Activated CD4-positive, alpha-beta memory T cell treated with anti-CD3 and anti-CD28 coated beads for 36 hours (primary cell): ENCODE measurements around the gene RAI14. TPM values are rescaled to one million over a fixed set of nuclear protein-coding genes. Genes with fewer than 3 reads are reported as not detected.
A peak's percentile ranks its signal among the peaks of the same experiment; 100 is the strongest.

ENCODE experiments used
- CTCF ChIA-PET: fragments of 350-600 bp; sonication (Branson Sonifier 250); formaldehyde crosslinking; loops from one replicate; lab custom pipeline; 2021; ENCODE audit warnings: antibody characterized with exemption, inconsistent platforms; lab: Charles Lee
- POLR2A ChIA-PET: fragments of 350-600 bp; sonication (Branson Sonifier 250); formaldehyde crosslinking; loops from one replicate; lab custom pipeline; 2021; ENCODE audit warnings: antibody characterized with exemption; lab: Charles Lee
- DNase-seq: peaks from one replicate; pipeline ENCODE4 v3.0.0-alpha.2; 2020
- H3K27ac Mint-ChIP-seq: one replicate; pipeline ENCODE4 v1.8.0; 2021; ENCODE audit warnings: mixed read lengths
- H3K27me3 Mint-ChIP-seq: one replicate; pipeline ENCODE4 v1.8.0; 2021; ENCODE audit warnings: mixed read lengths
- H3K36me3 Mint-ChIP-seq: one replicate; pipeline ENCODE4 v1.8.0; 2021; ENCODE audit warnings: mixed read lengths
- H3K4me1 Mint-ChIP-seq: one replicate; pipeline ENCODE4 v1.8.0; 2021; ENCODE audit warnings: low read depth, mixed read lengths
- H3K4me3 Mint-ChIP-seq: one replicate; pipeline ENCODE4 v1.8.0; 2021; ENCODE audit warnings: mild to moderate bottlenecking, mixed read lengths
- H3K9me3 Mint-ChIP-seq: one replicate; pipeline ENCODE4 v1.8.0; 2021; ENCODE audit warnings: mixed read lengths
- intact Hi-C: fragments of 100-400 bp; cut with micrococcal nuclease; formaldehyde crosslinking; loops from one replicate; pipeline ENCODE4 v1.15.1; 2023
- total RNA-seq, 2 experiments: library from RNA; stranded (reverse); gene quantifications; one replicate each; pipeline ENCODE4 v1.2.3, GENCODE V29; 2021

RAI14 gene
- total RNA-seq, 2 experiments from 2014 or later, result 3.9 to 5.4 TPM

- Mint-ChIP-seq H3K9me3 (no peaks in the 10 kb centered on the region), H3K4me3 (no peak overlapping the region), H3K27ac (no peak overlapping the region), H3K4me1 (peaks cover 10% of the 10 kb centered on the region), H3K36me3 (no peaks in the 10 kb centered on the region), H3K27me3 (peaks cover 3% of the 10 kb centered on the region)
- CTCF ChIA-PET, result interaction anchor here (0.7 kb wide), 1 partner anchor 958 kb away, joined by 4 read pairs; no protein-coding TSS in a partner anchor
- intact Hi-C loops, result no loop called here
- POLR2A ChIA-PET, result no interaction called here
- no peak for DNase-seq
Measured at GRCh38 chr5:34624691-34625090, 31.4 kb upstream of the RAI14 start.

- no peaks in the 10 kb centered on the region for H3K27me3 Mint-ChIP-seq
- CTCF ChIA-PET, result interaction anchor here (0.7 kb wide), 1 partner anchor 957 kb away, joined by 4 read pairs; no protein-coding TSS in a partner anchor
- intact Hi-C loops, result no loop called here
- H3K36me3 Mint-ChIP-seq, result no peaks in the 10 kb centered on the region
- no peak overlapping the region for H3K27ac Mint-ChIP-seq
- H3K9me3 Mint-ChIP-seq, result no peaks in the 10 kb centered on the region
- DNase-seq, result no peak
- H3K4me1 Mint-ChIP-seq, result peaks cover 10% of the 10 kb centered on the region
- POLR2A ChIA-PET, result interaction anchor here (0.6 kb wide), 1 partner anchor 205 kb away, joined by 3 read pairs; no protein-coding TSS in a partner anchor
- H3K4me3 Mint-ChIP-seq, result no peak overlapping the region
Measured at GRCh38 chr5:34625246-34625645, 30.9 kb upstream of the RAI14 start.

GRCh38 chr5:34626036-34626435 is 30.1 kb upstream of the RAI14 start:
- no peak for DNase-seq
- H3K9me3 Mint-ChIP-seq, result peaks cover 7% of the 10 kb centered on the region
- no peak overlapping the region for H3K27ac Mint-ChIP-seq
- H3K27me3 Mint-ChIP-seq, result no peaks in the 10 kb centered on the region
- H3K36me3 Mint-ChIP-seq, result no peaks in the 10 kb centered on the region
- no peak overlapping the region for H3K4me3 Mint-ChIP-seq
- H3K4me1 Mint-ChIP-seq, result peaks cover 10% of the 10 kb centered on the region
- ChIA-PET CTCF (no interaction called here), POLR2A (no interaction called here)
- intact Hi-C loops, result no loop called here

- peaks cover 5% of the 10 kb centered on the region for H3K4me1 Mint-ChIP-seq
- H3K36me3 Mint-ChIP-seq, result no peaks in the 10 kb centered on the region
- no peak overlapping the region for H3K4me3 Mint-ChIP-seq
- intact Hi-C loops, result no loop called here
- H3K9me3 Mint-ChIP-seq, result peaks cover 14% of the 10 kb centered on the region
- H3K27ac Mint-ChIP-seq, result no peak overlapping the region
- ChIA-PET POLR2A (no interaction called here), CTCF (no interaction called here)
- no peaks in the 10 kb centered on the region for H3K27me3 Mint-ChIP-seq
- no peak for DNase-seq
Measured at GRCh38 chr5:34626751-34627150, 29.4 kb upstream of the RAI14 start.

GRCh38 chr5:34627794-34628193 is 28.3 kb upstream of the RAI14 start:
- intact Hi-C loops, result no loop called here
- Mint-ChIP-seq H3K27ac (no peak overlapping the region), H3K9me3 (peaks cover 14% of the 10 kb centered on the region), H3K4me1 (no peaks in the 10 kb centered on the region), H3K27me3 (no peaks in the 10 kb centered on the region), H3K36me3 (no peaks in the 10 kb centered on the region), H3K4me3 (no peak overlapping the region)
- ChIA-PET CTCF (no interaction called here), POLR2A (no interaction called here)
- DNase-seq, result no peak

- intact Hi-C loops, result no loop called here
- H3K4me1 Mint-ChIP-seq, result no peaks in the 10 kb centered on the region
- POLR2A ChIA-PET, result no interaction called here
- H3K9me3 Mint-ChIP-seq, result peaks cover 14% of the 10 kb centered on the region
- no peak for DNase-seq
- H3K27ac Mint-ChIP-seq, result no peak overlapping the region
- no peaks in the 10 kb centered on the region for H3K27me3 Mint-ChIP-seq
- H3K36me3 Mint-ChIP-seq, result no peaks in the 10 kb centered on the region
- no peak overlapping the region for H3K4me3 Mint-ChIP-seq
- CTCF ChIA-PET, result no interaction called here
Measured at GRCh38 chr5:34628373-34628772, 27.8 kb upstream of the RAI14 start.

GRCh38 chr5:34630596-34630995 is 25.5 kb upstream of the RAI14 start:
- intact Hi-C loops, result no loop called here
- Mint-ChIP-seq H3K4me3 (no peak overlapping the region), H3K27ac (no peak overlapping the region), H3K9me3 (peaks cover 14% of the 10 kb centered on the region), H3K27me3 (no peaks in the 10 kb centered on the region), H3K4me1 (no peaks in the 10 kb centered on the region), H3K36me3 (no peaks in the 10 kb centered on the region)
- POLR2A ChIA-PET, result no interaction called here
- DNase-seq, result no peak
- CTCF ChIA-PET, result no interaction called here

GRCh38 chr5:34632807-34633422 is 23.2 kb upstream of the RAI14 start:
- Mint-ChIP-seq H3K4me3 (no peak overlapping the region), H3K36me3 (no peaks in the 10 kb centered on the region), H3K27ac (no peak overlapping the region), H3K4me1 (no peaks in the 10 kb centered on the region), H3K9me3 (peaks cover 14% of the 10 kb centered on the region), H3K27me3 (peaks cover 2% of the 10 kb centered on the region)
- no peak for DNase-seq
- POLR2A ChIA-PET, result no interaction called here
- intact Hi-C loops, result no loop called here
- CTCF ChIA-PET, result no interaction called here

GRCh38 chr5:34639852-34640626 is 16.1 kb upstream of the RAI14 start:
- Mint-ChIP-seq H3K27ac (no peak overlapping the region), H3K9me3 (no peaks in the 10 kb centered on the region), H3K27me3 (peaks cover 9% of the 10 kb centered on the region), H3K4me3 (no peak overlapping the region), H3K4me1 (no peaks in the 10 kb centered on the region), H3K36me3 (no peaks in the 10 kb centered on the region)
- DNase-seq, result no peak
- intact Hi-C loops, result no loop called here
- POLR2A ChIA-PET, result no interaction called here
- CTCF ChIA-PET, result no interaction called here

GRCh38 chr5:34648039-34648839 is 7.9 kb upstream of the RAI14 start:
- intact Hi-C loops, result no loop called here
- CTCF ChIA-PET, result no interaction called here
- Mint-ChIP-seq H3K4me3 (no peak overlapping the region), H3K27me3 (peaks cover 11% of the 10 kb centered on the region), H3K27ac (peak overlapping the region; percentile 43), H3K36me3 (no peaks in the 10 kb centered on the region), H3K9me3 (no peaks in the 10 kb centered on the region), H3K4me1 (no peaks in the 10 kb centered on the region)
- no peak for DNase-seq
- POLR2A ChIA-PET, result no interaction called here

GRCh38 chr5:34648840-34649158 is 7.3 kb upstream of the RAI14 start:
- ChIA-PET CTCF (no interaction called here), POLR2A (no interaction called here)
- Mint-ChIP-seq H3K9me3 (no peaks in the 10 kb centered on the region), H3K27ac (no peak overlapping the region), H3K4me1 (no peaks in the 10 kb centered on the region), H3K36me3 (no peaks in the 10 kb centered on the region), H3K4me3 (no peak overlapping the region), H3K27me3 (peaks cover 11% of the 10 kb centered on the region)
- DNase-seq, result no peak
- intact Hi-C loops, result no loop called here

GRCh38 chr5:34651791-34652190 is 4.3 kb upstream of the RAI14 start:
- H3K4me3 Mint-ChIP-seq, result no peak overlapping the region
- H3K4me1 Mint-ChIP-seq, result peaks cover 7% of the 10 kb centered on the region
- CTCF ChIA-PET, result no interaction called here
- no peaks in the 10 kb centered on the region for H3K36me3 Mint-ChIP-seq
- intact Hi-C loops, result loop anchor here (10.0 kb wide), 2 partner anchors 117 to 263 kb away; partner anchors contain the start of genes BRIX1 and RAD1
- no peak for DNase-seq
- H3K27ac Mint-ChIP-seq, result no peak overlapping the region
- no peaks in the 10 kb centered on the region for H3K9me3 Mint-ChIP-seq
- POLR2A ChIA-PET, result no interaction called here
- peaks cover 15% of the 10 kb centered on the region for H3K27me3 Mint-ChIP-seq
